GM08714 (cell line): ENCODE results near the gene TRIM60.

ENCODE experiments used
- H3K4me3 ChIP-seq: fragments of 200-500 bp; sonication (Bioruptor generic); 2 replicates; pipeline ENCODE4 v1.5.1; 2014; ENCODE audit warnings: mild to moderate bottlenecking, low read length, inconsistent platforms
- ZNF274 ChIP-seq: IDR thresholded peaks from 2 replicates; pipeline ENCODE4 v1.6.1; 2012; ENCODE audit warnings: mild to moderate bottlenecking, low read depth, low read length

Gene TRIM60

DNA sequence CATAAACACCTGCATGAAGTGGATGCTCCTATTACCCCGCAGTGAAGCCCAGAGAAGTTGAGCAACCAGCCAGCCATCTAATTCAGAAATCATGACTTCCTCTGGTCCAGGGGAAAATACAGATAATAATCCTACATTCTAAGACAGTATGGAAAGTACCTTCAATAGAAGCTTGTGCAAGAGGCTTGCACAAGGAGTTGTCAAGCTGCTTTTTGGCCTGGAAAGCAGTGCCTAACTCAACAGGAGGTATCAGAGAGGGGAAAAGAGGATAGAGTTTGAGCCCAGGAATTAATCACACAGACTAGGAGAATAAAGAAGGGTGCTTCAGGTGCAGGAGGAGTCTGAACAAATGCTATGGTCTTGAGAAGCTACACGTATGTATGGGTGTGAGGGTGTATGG is 54.1 kb downstream of the TRIM60 start:
- no peak overlapping the region for H3K4me3 ChIP-seq
- TF ChIP-seq ZNF274: no peak

DNA sequence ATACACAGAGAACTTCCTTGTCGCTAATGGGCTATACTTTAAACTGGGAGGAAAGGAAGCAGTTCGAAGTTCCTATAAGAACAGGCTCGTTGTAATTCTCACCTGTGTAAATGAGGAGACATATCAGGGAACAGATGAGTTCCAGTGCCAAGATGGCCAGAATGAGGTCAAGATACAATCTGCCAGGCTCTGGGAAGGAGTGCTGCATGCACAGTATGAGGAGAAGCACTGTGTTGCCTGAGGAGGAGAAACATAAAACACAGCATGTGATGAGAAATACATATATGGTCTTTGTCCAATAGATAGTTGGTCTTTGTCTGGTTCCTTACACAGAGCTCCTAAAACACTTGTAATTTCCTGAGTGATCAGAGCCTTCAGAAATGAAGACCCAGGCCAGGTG is 56.6 kb downstream of the TRIM60 start:
- TF ChIP-seq ZNF274: no peak
- no peak overlapping the region for H3K4me3 ChIP-seq
